Measurements from ENCODE around the gene OTX2. TPM values are rescaled to one million over a fixed set of nuclear protein-coding genes. Genes with fewer than 3 reads are reported as not detected.

Gene OTX2
- total RNA-seq, 2 donors from 2014 or later = 321 to 348 TPM

DNA sequence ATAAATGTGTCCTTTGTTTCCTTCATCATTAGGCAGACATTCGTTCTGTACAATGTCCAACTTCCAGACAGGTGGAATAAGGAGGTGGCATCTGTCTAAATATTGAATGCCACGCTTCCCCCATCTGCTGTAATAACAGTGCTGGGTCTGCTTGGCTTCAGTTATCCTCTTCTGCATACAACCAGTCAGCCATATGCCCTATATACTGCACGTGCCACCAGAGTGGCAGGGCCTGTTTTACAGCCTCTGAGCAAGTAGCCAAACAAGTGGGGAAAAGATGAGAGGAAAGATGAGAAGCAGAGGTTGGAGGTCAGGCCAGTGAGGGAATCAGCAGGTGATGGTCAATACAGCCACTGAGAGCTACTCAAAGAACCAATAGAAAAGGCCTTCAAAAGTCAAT is 55.4 kb downstream of the OTX2 start:
- 86% methylated on average over 2 to 3 of the region's 3 CpGs for WGBS, 2 experiments (ENCODE audit: insufficient coverage in 1 of 2, insufficient read length in 1 of 2)
- TF ChIP-seq, protein P1, sequence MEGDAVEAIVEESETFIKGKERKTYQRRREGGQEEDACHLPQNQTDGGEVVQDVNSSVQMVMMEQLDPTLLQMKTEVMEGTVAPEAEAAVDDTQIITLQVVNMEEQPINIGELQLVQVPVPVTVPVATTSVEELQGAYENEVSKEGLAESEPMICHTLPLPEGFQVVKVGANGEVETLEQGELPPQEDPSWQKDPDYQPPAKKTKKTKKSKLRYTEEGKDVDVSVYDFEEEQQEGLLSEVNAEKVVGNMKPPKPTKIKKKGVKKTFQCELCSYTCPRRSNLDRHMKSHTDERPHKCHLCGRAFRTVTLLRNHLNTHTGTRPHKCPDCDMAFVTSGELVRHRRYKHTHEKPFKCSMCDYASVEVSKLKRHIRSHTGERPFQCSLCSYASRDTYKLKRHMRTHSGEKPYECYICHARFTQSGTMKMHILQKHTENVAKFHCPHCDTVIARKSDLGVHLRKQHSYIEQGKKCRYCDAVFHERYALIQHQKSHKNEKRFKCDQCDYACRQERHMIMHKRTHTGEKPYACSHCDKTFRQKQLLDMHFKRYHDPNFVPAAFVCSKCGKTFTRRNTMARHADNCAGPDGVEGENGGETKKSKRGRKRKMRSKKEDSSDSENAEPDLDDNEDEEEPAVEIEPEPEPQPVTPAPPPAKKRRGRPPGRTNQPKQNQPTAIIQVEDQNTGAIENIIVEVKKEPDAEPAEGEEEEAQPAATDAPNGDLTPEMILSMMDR (conservative IDR thresholded peaks at IDR 0.05) = no peak
- no peaks in the 10 kb centered on the region for H3K36me3 Mint-ChIP-seq (ENCODE audit: low read depth)
- H3K27me3 ChIP-seq (ENCODE audit: control insufficient read depth, insufficient read depth, low read length, poor library complexity, severe bottlenecking) = no peaks in the 10 kb centered on the region
- H3K9me3 Mint-ChIP-seq = no peaks in the 10 kb centered on the region
- no peak overlapping the region for H3K27ac Mint-ChIP-seq
- H3K4me1 ChIP-seq (ENCODE audit: control insufficient read depth, insufficient read depth, low read length) = no peaks in the 10 kb centered on the region
- H3K4me3 Mint-ChIP-seq = no peak overlapping the region
- H3K4me1 Mint-ChIP-seq = peaks cover 15% of the 10 kb centered on the region
- H3K27me3 Mint-ChIP-seq (ENCODE audit: insufficient read depth) = no peaks in the 10 kb centered on the region
- H3K9me3 ChIP-seq (ENCODE audit: control insufficient read depth, low read length) = no peaks in the 10 kb centered on the region
- no peak for DNase-seq
- no peak overlapping the region for H3K27ac ChIP-seq (ENCODE audit: low read depth, low read length)
- no peak overlapping the region for H3K9ac ChIP-seq (ENCODE audit: extremely low read depth, low read length, poor library complexity, severe bottlenecking)
- H3K36me3 ChIP-seq (ENCODE audit: control insufficient read depth, insufficient read depth, low read length) = no peaks in the 10 kb centered on the region
- H3K4me3 ChIP-seq (ENCODE audit: low read length) = no peak overlapping the region

DNA sequence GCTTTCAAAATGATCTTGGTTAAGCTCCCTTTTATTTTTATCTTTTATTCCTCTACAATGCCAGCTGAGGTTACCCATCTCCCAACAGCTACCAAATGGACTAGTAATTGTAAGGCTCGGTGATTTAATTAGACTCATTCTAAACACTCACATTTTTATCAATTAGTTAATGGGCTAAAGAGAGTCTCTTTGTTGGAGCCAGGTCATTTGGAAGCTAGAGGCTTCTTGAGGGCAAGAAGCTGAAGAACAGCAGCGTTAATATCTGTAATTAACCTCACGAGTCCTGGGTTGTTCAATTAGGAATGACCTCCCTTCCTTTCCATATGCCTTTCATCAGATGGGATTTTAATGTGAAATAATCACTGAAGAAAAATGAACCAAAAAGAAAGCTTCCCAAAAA is 56.9 kb downstream of the OTX2 start:
- H3K9me3 Mint-ChIP-seq = no peaks in the 10 kb centered on the region
- H3K9ac ChIP-seq (ENCODE audit: extremely low read depth, low read length, poor library complexity, severe bottlenecking) = no peak overlapping the region
- H3K27ac ChIP-seq (ENCODE audit: low read depth, low read length) = no peak overlapping the region
- peaks cover 17% of the 10 kb centered on the region for H3K4me1 Mint-ChIP-seq
- no peaks in the 10 kb centered on the region for H3K36me3 ChIP-seq (ENCODE audit: control insufficient read depth, insufficient read depth, low read length)
- no peak for DNase-seq
- TF ChIP-seq, protein P1 (conservative IDR thresholded peaks at IDR 0.05) = no peak
- no peaks in the 10 kb centered on the region for H3K36me3 Mint-ChIP-seq (ENCODE audit: low read depth)
- H3K4me3 ChIP-seq (ENCODE audit: low read length) = no peak overlapping the region
- no peaks in the 10 kb centered on the region for H3K9me3 ChIP-seq (ENCODE audit: control insufficient read depth, low read length)
- WGBS, 2 experiments (ENCODE audit: insufficient coverage in 1 of 2, insufficient read length in 1 of 2) = 90% methylated on average over 3 of the region's 3 CpGs; no CpG with 5 or more reads in 1 of the 2 experiments
- H3K27me3 Mint-ChIP-seq (ENCODE audit: insufficient read depth) = no peaks in the 10 kb centered on the region
- peaks cover 5% of the 10 kb centered on the region for H3K4me1 ChIP-seq (ENCODE audit: control insufficient read depth, insufficient read depth, low read length)
- H3K27ac Mint-ChIP-seq = no peak overlapping the region
- H3K4me3 Mint-ChIP-seq = no peak overlapping the region
- H3K27me3 ChIP-seq (ENCODE audit: control insufficient read depth, insufficient read depth, low read length, poor library complexity, severe bottlenecking) = no peaks in the 10 kb centered on the region

DNA sequence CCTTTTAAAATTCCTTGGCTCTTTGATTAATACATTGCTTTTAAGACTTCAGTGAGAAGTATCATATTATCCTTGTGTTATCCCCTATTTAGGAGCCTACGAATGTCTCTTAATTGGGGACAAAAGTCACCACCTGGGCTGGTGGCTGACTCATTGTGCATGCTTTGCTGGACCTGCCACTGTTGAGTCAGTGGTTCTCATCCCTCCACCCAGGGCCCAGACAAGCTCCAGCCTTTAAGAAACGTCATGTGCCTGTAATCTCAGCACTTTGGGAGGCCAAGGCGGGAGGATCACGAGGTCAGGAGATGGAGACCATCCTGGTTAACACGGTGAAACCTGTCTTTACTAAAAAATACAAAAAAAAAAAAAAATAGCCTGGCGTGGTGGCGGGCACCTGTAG is 57.9 kb downstream of the OTX2 start:
- Histone ChIP-seq H3K9me3 (ENCODE audit: control insufficient read depth, low read length) (no peaks in the 10 kb centered on the region), H3K4me1 (ENCODE audit: control insufficient read depth, insufficient read depth, low read length) (peaks cover 5% of the 10 kb centered on the region), H3K36me3 (ENCODE audit: control insufficient read depth, insufficient read depth, low read length) (no peaks in the 10 kb centered on the region), H3K4me3 (ENCODE audit: low read length) (no peak overlapping the region), H3K27me3 (ENCODE audit: control insufficient read depth, insufficient read depth, low read length, poor library complexity, severe bottlenecking) (no peaks in the 10 kb centered on the region), H3K9ac (ENCODE audit: extremely low read depth, low read length, poor library complexity, severe bottlenecking) (no peak overlapping the region), H3K27ac (ENCODE audit: low read depth, low read length) (no peak overlapping the region)
- Mint-ChIP-seq H3K36me3 (ENCODE audit: low read depth) (no peaks in the 10 kb centered on the region), H3K27me3 (ENCODE audit: insufficient read depth) (no peaks in the 10 kb centered on the region), H3K4me1 (peaks cover 25% of the 10 kb centered on the region), H3K4me3 (no peak overlapping the region), H3K9me3 (no peaks in the 10 kb centered on the region), H3K27ac (no peak overlapping the region)
- no peak for DNase-seq
- WGBS, 2 experiments (ENCODE audit: insufficient coverage in 1 of 2, insufficient read length in 1 of 2) = 92 to 93% methylated on average over 2 to 7 of the region's 7 CpGs
- TF ChIP-seq, protein P1 (conservative IDR thresholded peaks at IDR 0.05) = no peak
